ENCODE measurements around the gene PRDX2. TPM values are rescaled to one million over a fixed set of nuclear protein-coding genes. Genes with fewer than 3 reads are reported as not detected.

The PRDX2 gene
- 319 and 370 TPM in 2 replicates for total RNA-seq (2014; rRNA removed; shearing (Covaris generic))

GRCh38 chr19:12801466-12802266 is at the start of gene PRDX2, which contains the start of gene THSD8:
TSS of gene PRDX2 (minus strand) at chr19:12801800. CDS start at chr19:12801261, 539 bp downstream.
TSS of gene THSD8 (plus strand) at chr19:12802069. CDS start at chr19:12802072, 3 bp downstream.

GRCh38 chr19:12838182-12838885 is 36.7 kb upstream of the PRDX2 start, which contains the start of gene MAST1:
TSS of gene MAST1 (plus strand) at chr19:12838515. CDS start at chr19:12838573, 58 bp downstream.

GRCh38 chr19:12834566-12834943 is 33.0 kb upstream of the PRDX2 start, which contains the start of gene RTBDN:
TSS of gene RTBDN (minus strand) at chr19:12834579. CDS start at chr19:12829979, 4,600 bp downstream.

GRCh38 chr19:12806242-12807081 is 4.9 kb upstream of the PRDX2 start, which contains the start of gene RNASEH2A:
TSS of gene RNASEH2A (plus strand) at chr19:12806584. CDS start at chr19:12806674, 90 bp downstream.

GRCh38 chr19:12791345-12792050 is 10.1 kb downstream of the PRDX2 start, which contains the start of gene JUNB:
TSS of gene JUNB (plus strand) at chr19:12791486. CDS start at chr19:12791772, 286 bp downstream.

GRCh38 chr19:12774588-12775555 is 26.7 kb downstream of the PRDX2 start, which contains the start of gene HOOK2:
TSS of gene HOOK2 (minus strand) at chr19:12775552. CDS start at chr19:12775449, 103 bp downstream.

GRCh38 chr19:12751635-12752034 is 50.0 kb downstream of the PRDX2 start, which contains the start of gene BEST2:
TSS of gene BEST2 (plus strand) at chr19:12751791. CDS start at chr19:12752593, 802 bp downstream.

Small RNAs within 50 kb of the gene (small RNA-seq; reads per million reads assigned to genes)
- not detected for gene MIR5684

Other genes with a start within 250 kb of the PRDX2 start
- 8.4 and 12.2 TPM in 2 replicates for gene ZNF490, start 191.0 kb downstream of the PRDX2 start, total RNA-seq (2014; rRNA removed; shearing (Covaris generic))
- 12.5 and 16.3 TPM in 2 replicates for gene ZNF791, start 190.9 kb downstream of the PRDX2 start, total RNA-seq (2014; rRNA removed; shearing (Covaris generic))
- gene MAN2B1, start 135.1 kb downstream of the PRDX2 start, total RNA-seq (2014; rRNA removed; shearing (Covaris generic)): 50.7 and 54.4 TPM in 2 replicates
- gene WDR83, start 135.0 kb downstream of the PRDX2 start, total RNA-seq (2014; rRNA removed; shearing (Covaris generic)): 52.2 and 53.5 TPM in 2 replicates
- gene DHPS, start 119.9 kb downstream of the PRDX2 start, total RNA-seq (2014; rRNA removed; shearing (Covaris generic)): 193 and 202 TPM in 2 replicates
- gene GNG14, start 113.8 kb downstream of the PRDX2 start, total RNA-seq (2014; rRNA removed; shearing (Covaris generic)): 2.1 TPM in 1 of 2 replicates, not detected in the other
- 34.6 and 41.0 TPM in 2 replicates for gene FBXW9, start 105.2 kb downstream of the PRDX2 start, total RNA-seq (2014; rRNA removed; shearing (Covaris generic))
- gene TNPO2, start 77.9 kb downstream of the PRDX2 start, total RNA-seq (2014; rRNA removed; shearing (Covaris generic)): 39.9 and 41.8 TPM in 2 replicates
- 639 and 708 TPM in 2 replicates for gene TRIR, start 67.1 kb downstream of the PRDX2 start, total RNA-seq (2014; rRNA removed; shearing (Covaris generic))
- 128 and 132 TPM in 2 replicates for gene GET3, start 64.3 kb downstream of the PRDX2 start, total RNA-seq (2014; rRNA removed; shearing (Covaris generic))
- not detected in 2 replicates for gene BEST2, start 50.0 kb downstream of the PRDX2 start, total RNA-seq (2014; rRNA removed; shearing (Covaris generic))
- gene HOOK2, start 26.2 kb downstream of the PRDX2 start, total RNA-seq (2014; rRNA removed; shearing (Covaris generic)): 21.1 and 25.3 TPM in 2 replicates
- gene JUNB, start 10.3 kb downstream of the PRDX2 start, total RNA-seq (2014; rRNA removed; shearing (Covaris generic)): 171 and 236 TPM in 2 replicates
- not detected in 2 replicates for gene THSD8, start 269 bp upstream of the PRDX2 start, total RNA-seq (2014; rRNA removed; shearing (Covaris generic))
- 96.4 and 96.8 TPM in 2 replicates for gene RNASEH2A, start 4.8 kb upstream of the PRDX2 start, total RNA-seq (2014; rRNA removed; shearing (Covaris generic))
- gene RTBDN, start 32.8 kb upstream of the PRDX2 start, total RNA-seq (2014; rRNA removed; shearing (Covaris generic)): not detected in 2 replicates
- gene MAST1, start 36.7 kb upstream of the PRDX2 start, total RNA-seq (2014; rRNA removed; shearing (Covaris generic)): 0.45 and 2.2 TPM in 2 replicates
- 47.9 and 68.7 TPM in 2 replicates for gene DNASE2, start 79.6 kb upstream of the PRDX2 start, total RNA-seq (2014; rRNA removed; shearing (Covaris generic))
- gene KLF1, start 85.4 kb upstream of the PRDX2 start, total RNA-seq (2014; rRNA removed; shearing (Covaris generic)): not detected in 2 replicates
- 39.7 and 47.5 TPM in 2 replicates for gene GCDH, start 89.4 kb upstream of the PRDX2 start, total RNA-seq (2014; rRNA removed; shearing (Covaris generic))
- gene SYCE2, start 117.5 kb upstream of the PRDX2 start, total RNA-seq (2014; rRNA removed; shearing (Covaris generic)): 2.4 and 3.1 TPM in 2 replicates
- gene FARSA, start 131.9 kb upstream of the PRDX2 start, total RNA-seq (2014; rRNA removed; shearing (Covaris generic)): 283 and 317 TPM in 2 replicates
- gene CALR, start 136.8 kb upstream of the PRDX2 start, total RNA-seq (2014; rRNA removed; shearing (Covaris generic)): 882 and 923 TPM in 2 replicates
- 342 and 376 TPM in 2 replicates for gene RAD23A, start 144.1 kb upstream of the PRDX2 start, total RNA-seq (2014; rRNA removed; shearing (Covaris generic))
- 148 and 190 TPM in 2 replicates for gene GADD45GIP1, start 155.4 kb upstream of the PRDX2 start, total RNA-seq (2014; rRNA removed; shearing (Covaris generic))
- gene DAND5, start 167.8 kb upstream of the PRDX2 start, total RNA-seq (2014; rRNA removed; shearing (Covaris generic)): 0.38 TPM in 1 of 2 replicates, not detected in the other
- 22.5 and 28.1 TPM in 2 replicates for gene NFIX, start 193.7 kb upstream of the PRDX2 start, total RNA-seq (2014; rRNA removed; shearing (Covaris generic))

Data from A375 (cell line).